ENCODE results near the gene RNF157.
"Not testable (repeated sequence)": the region's sequence is repeated elsewhere in the genome, so short reads cannot be mapped to it uniquely, and the experiment has no call there.

Gene RNF157

GRCh38 chr17:76274112-76274956, 34.0 kb upstream of the RNF157 start:
- TF ChIP-seq POLR2A (IDR thresholded peaks at IDR 0.05; ENCODE audit: low read length) (no peak), GATA1 (IDR thresholded peaks at IDR 0.05; ENCODE audit: low read depth, low read length) (no peak)
- no peak for DNase-seq

GRCh38 chr17:76273445-76274111, 33.3 kb upstream of the RNF157 start:
- TF ChIP-seq POLR2A (IDR thresholded peaks at IDR 0.05; ENCODE audit: low read length) (no peak), GATA1 (IDR thresholded peaks at IDR 0.05; ENCODE audit: low read depth, low read length) (no peak)
- no peak for DNase-seq

- TF ChIP-seq GATA1 (IDR thresholded peaks at IDR 0.05; ENCODE audit: low read depth, low read length), result no peak
- TF ChIP-seq POLR2A (IDR thresholded peaks at IDR 0.05; ENCODE audit: low read length), result no peak
- no peak for DNase-seq
Observed at GRCh38 chr17:76272541-76273444, 32.5 kb upstream of the RNF157 start.

- DNase-seq, result no peak
- TF ChIP-seq POLR2A (IDR thresholded peaks at IDR 0.05; ENCODE audit: low read length), result peak; percentile 33
- TF ChIP-seq GATA1 (IDR thresholded peaks at IDR 0.05; ENCODE audit: low read depth, low read length), result no peak
Observed at GRCh38 chr17:76271669-76272540, 31.6 kb upstream of the RNF157 start.

GRCh38 chr17:76270770-76271668, 30.7 kb upstream of the RNF157 start:
- no peak for DNase-seq

GRCh38 chr17:76270127-76270592, 29.9 kb upstream of the RNF157 start:
- no peak for DNase-seq
- TF ChIP-seq GATA1 (IDR thresholded peaks at IDR 0.05; ENCODE audit: low read depth, low read length) (no peak), POLR2A (IDR thresholded peaks at IDR 0.05; ENCODE audit: low read length) (no peak)

More at GRCh38 chr17:76270770-76271668, 30.7 kb upstream of the RNF157 start:
- TF ChIP-seq POLR2A (IDR thresholded peaks at IDR 0.05; ENCODE audit: low read length) (no peak), GATA1 (IDR thresholded peaks at IDR 0.05; ENCODE audit: low read depth, low read length) (no peak)

- TF ChIP-seq GATA1 (IDR thresholded peaks at IDR 0.05; ENCODE audit: low read depth, low read length) (no peak), POLR2A (IDR thresholded peaks at IDR 0.05; ENCODE audit: low read length) (no peak)
- no peak for DNase-seq
Observed at GRCh38 chr17:76268991-76269981, 29.0 kb upstream of the RNF157 start.

GRCh38 chr17:76268015-76268749, 27.9 kb upstream of the RNF157 start:
- no peak for TF ChIP-seq GATA1 (IDR thresholded peaks at IDR 0.05; ENCODE audit: low read depth, low read length)
- TF ChIP-seq POLR2A (IDR thresholded peaks at IDR 0.05; ENCODE audit: low read length), result peak; percentile 51
- peak; percentile 56 to 61 for DNase-seq

- not testable (repeated sequence) for DNase-seq
Observed at GRCh38 chr17:76267581-76268001, 27.3 kb upstream of the RNF157 start.

- TF ChIP-seq POLR2A (IDR thresholded peaks at IDR 0.05; ENCODE audit: low read length) (no peak), GATA1 (IDR thresholded peaks at IDR 0.05; ENCODE audit: low read depth, low read length) (no peak)
- no peak for DNase-seq
Observed at GRCh38 chr17:76267051-76267576, 26.8 kb upstream of the RNF157 start.
